Mucosa of descending colon (tissue), 3 donors: ENCODE data around the gene C6orf141. TPM values are rescaled to one million over a fixed set of nuclear protein-coding genes. Genes with fewer than 3 reads are reported as not detected.
A peak's percentile ranks its signal among the peaks of the same experiment; 100 is the strongest.

Experiments
- ATAC-seq: fragments of 200-7000 bp; cut with Tn5 transposase; one replicate; pipeline ENCODE4 v1.9.1; 2020; ENCODE audit warnings: mild to moderate bottlenecking, moderate library complexity
- DNase-seq, 3 donors: peaks; one replicate each; pipeline ENCODE4 v3.0.0-alpha.2; 2020
- H3K36me3 ChIP-seq: fragments of 200-600 bp; one replicate; pipeline ENCODE4 v1.8.0; 2021; ENCODE audit warnings: low read depth, mild to moderate bottlenecking
- H3K4me1 ChIP-seq: fragments of 200-600 bp; one replicate; pipeline ENCODE4 v1.8.0; 2021; ENCODE audit warnings: low read depth, mild to moderate bottlenecking
- H3K4me3 ChIP-seq: fragments of 200-600 bp; one replicate; pipeline ENCODE4 v1.8.0; 2021; ENCODE audit warnings: mild to moderate bottlenecking
- H3K9me3 ChIP-seq: fragments of 200-600 bp; one replicate; pipeline ENCODE4 v1.8.0; 2021; ENCODE audit warnings: mild to moderate bottlenecking
- intact Hi-C, 2 donors: fragments of 100-400 bp; cut with DNase I in 1 of 2; cut with micrococcal nuclease in 1 of 2; formaldehyde crosslinking; loops; one replicate each; pipeline versions ENCODE4 v1.11.0 to v1.11.1; 2022; cut with DNase I, micrococcal nuclease
- total RNA-seq, 3 donors: library from RNA; stranded (reverse); fragmentation: NEBNext Ultra II Directional in 2 of 3; extraction: Animal tissue kit (Norgen Biotek cat#: 25700) in 2 of 3; gene quantifications; one replicate each; pipeline versions ENCODE4 v1.2.1 to v1.2.4, GENCODE V29; 2021 to 2023
- TF ChIP-seq, protein P1 (sequence below): fragments of 200-600 bp; IDR thresholded peaks from one replicate; pipeline ENCODE4 v1.8.0; 2022; ENCODE audit warnings: antibody characterized with exemption, mild to moderate bottlenecking
- donor health status: DM: no; HTN: no; CAD: no; lungs with moderate emphysema.
- donor health status: DM: no; HTN: no; CAD: no.
- donor health status: DM: no; HTN: yes; CAD: no.

The C6orf141 gene
- total RNA-seq, 3 donors from 2014 or later, result 4.1 to 10.6 (median 5.4) TPM

DNA sequence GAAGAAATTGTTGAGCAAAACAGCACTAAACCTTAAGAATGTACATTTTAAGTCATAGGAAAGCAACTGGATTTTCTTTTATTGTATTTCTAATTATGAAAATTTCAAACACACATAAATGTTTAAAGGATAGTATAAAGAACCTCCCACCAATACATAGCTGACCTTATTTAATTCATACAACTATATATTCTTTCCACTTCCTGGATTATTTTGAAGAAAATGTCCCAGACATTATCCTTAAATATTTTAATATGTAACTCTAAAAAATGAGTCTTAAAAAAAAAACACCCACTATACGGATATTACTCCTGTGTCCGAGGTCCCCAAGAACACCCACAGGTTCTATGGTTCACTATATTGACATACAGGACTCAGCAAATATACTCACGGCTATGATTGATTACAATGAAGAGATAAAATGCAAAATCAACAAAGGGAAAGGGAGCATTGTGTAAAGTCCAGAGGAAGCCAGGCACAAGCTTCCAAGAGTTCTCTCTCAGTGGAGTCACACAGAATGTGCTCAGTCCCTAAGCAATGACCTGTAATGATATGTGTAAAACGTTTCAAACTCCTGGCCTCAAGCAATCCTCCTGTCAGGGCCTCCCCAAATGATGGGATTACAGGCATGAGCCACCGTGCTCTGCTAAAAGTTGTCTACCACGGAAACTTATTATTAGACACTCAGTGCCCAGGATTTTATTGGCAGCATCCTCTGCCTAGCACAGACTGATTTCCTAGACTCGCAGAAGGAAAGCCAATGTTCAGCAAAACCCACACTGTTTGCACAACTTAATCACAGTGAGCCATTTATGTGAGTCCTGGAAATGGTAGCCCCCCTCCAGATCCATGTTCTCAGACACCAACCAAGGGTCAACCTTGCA lies 27.5 kb upstream of the C6orf141 start:
- peak; percentile 90 for ATAC-seq
- no peaks in the 10 kb centered on the region for H3K36me3 ChIP-seq
- H3K9me3 ChIP-seq, result no peaks in the 10 kb centered on the region
- peaks cover 11% of the 10 kb centered on the region for H3K4me1 ChIP-seq
- no peak overlapping the region for H3K4me3 ChIP-seq
- peak in 1 of 3 donors; percentile 29 for DNase-seq
- TF ChIP-seq, protein P1, sequence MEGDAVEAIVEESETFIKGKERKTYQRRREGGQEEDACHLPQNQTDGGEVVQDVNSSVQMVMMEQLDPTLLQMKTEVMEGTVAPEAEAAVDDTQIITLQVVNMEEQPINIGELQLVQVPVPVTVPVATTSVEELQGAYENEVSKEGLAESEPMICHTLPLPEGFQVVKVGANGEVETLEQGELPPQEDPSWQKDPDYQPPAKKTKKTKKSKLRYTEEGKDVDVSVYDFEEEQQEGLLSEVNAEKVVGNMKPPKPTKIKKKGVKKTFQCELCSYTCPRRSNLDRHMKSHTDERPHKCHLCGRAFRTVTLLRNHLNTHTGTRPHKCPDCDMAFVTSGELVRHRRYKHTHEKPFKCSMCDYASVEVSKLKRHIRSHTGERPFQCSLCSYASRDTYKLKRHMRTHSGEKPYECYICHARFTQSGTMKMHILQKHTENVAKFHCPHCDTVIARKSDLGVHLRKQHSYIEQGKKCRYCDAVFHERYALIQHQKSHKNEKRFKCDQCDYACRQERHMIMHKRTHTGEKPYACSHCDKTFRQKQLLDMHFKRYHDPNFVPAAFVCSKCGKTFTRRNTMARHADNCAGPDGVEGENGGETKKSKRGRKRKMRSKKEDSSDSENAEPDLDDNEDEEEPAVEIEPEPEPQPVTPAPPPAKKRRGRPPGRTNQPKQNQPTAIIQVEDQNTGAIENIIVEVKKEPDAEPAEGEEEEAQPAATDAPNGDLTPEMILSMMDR, result no peak
- intact Hi-C loops, result no loop called here

DNA sequence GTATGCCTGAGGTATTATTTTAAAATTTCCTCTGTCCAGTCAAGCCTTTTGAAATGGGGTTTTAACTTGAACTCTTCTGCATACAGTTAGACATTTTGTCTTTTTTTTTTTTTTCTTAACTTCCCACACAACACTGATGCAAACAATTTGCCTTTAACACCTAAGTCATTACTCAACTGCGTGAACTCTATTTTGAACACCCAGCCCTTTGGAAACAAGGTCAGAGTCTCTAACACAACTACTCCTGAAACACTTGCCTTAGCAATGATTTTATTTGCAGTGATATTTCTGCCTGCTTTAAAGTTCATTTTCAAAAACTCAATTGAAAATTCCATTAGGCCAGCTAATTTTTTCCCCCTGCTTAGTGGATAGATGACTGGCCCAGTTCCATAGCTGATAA lies 26.6 kb upstream of the C6orf141 start:
- H3K4me3 ChIP-seq, result no peak overlapping the region
- peaks cover 11% of the 10 kb centered on the region for H3K4me1 ChIP-seq
- intact Hi-C loops, result no loop called here
- TF ChIP-seq, protein P1, result no peak
- no peaks in the 10 kb centered on the region for H3K9me3 ChIP-seq
- no peaks in the 10 kb centered on the region for H3K36me3 ChIP-seq
- no peak for ATAC-seq
- no peak for DNase-seq

GRCh38 chr6:49524541-49524940 lies 25.9 kb upstream of the C6orf141 start:
- H3K4me3 ChIP-seq, result no peak overlapping the region
- H3K36me3 ChIP-seq, result no peaks in the 10 kb centered on the region
- H3K9me3 ChIP-seq, result no peaks in the 10 kb centered on the region
- DNase-seq, result no peak
- peaks cover 11% of the 10 kb centered on the region for H3K4me1 ChIP-seq
- intact Hi-C loops, result no loop called here
- no peak for ATAC-seq
- TF ChIP-seq, protein P1, result no peak

DNA sequence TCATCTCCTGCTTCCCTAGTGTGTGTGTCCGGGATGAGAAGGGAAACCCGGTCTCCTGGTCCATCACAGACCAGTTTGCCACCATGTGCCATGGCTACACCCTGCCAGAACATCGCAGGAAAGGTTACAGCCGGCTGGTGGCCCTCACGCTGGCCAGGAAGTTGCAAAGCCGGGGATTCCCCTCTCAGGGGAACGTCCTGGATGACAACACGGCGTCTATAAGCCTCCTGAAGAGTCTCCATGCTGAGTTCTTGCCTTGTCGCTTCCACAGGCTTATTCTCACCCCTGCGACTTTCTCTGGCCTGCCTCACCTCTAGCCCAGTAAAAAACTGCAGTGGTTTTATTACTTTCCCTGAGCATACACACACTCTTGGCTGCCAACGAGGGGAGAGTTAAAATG lies 23.9 kb upstream of the C6orf141 start:
- ATAC-seq, result peak; percentile 74
- DNase-seq, result peak in 2 of 3 donors; percentile 30 to 48
- TF ChIP-seq, protein P1, result no peak
- intact Hi-C loops, result no loop called here
- Histone ChIP-seq H3K4me3 (no peak overlapping the region), H3K4me1 (peaks cover 11% of the 10 kb centered on the region), H3K9me3 (no peaks in the 10 kb centered on the region), H3K36me3 (no peaks in the 10 kb centered on the region)

GRCh38 chr6:49527320-49527719 lies 23.1 kb upstream of the C6orf141 start:
- TF ChIP-seq, protein P1, result no peak
- Histone ChIP-seq H3K36me3 (no peaks in the 10 kb centered on the region), H3K9me3 (no peaks in the 10 kb centered on the region), H3K4me3 (no peak overlapping the region), H3K4me1 (peaks cover 11% of the 10 kb centered on the region)
- DNase-seq (no peak), ATAC-seq (no peak)
- intact Hi-C loops, result no loop called here
